Vagina (tissue), 2 donors: ENCODE data around the gene FGF14.

Source experiments
- CTCF ChIP-seq, 3 experiments: fragments of 450-650 bp in 2 of 3; fragments of 200-600 bp in 1 of 3; sonication (generic) in 1 of 3; IDR thresholded peaks; one replicate each; pipeline ENCODE4 v1.5.1; 2017 to 2019; ENCODE audit warnings: antibody characterized with exemption in 3 of 3, mild to moderate bottlenecking in 2 of 3, moderate library complexity in 2 of 3
- POLR2A ChIP-seq, 2 donors: fragments of 450-650 bp; IDR thresholded peaks; one replicate each; pipeline ENCODE4 v1.6.1; 2017; ENCODE audit warnings: antibody characterized with exemption in 2 of 2, mild to moderate bottlenecking in 2 of 2, moderate library complexity in 2 of 2

- TF ChIP-seq CTCF (IDR thresholded peaks at IDR 0.05) (no peak), POLR2A (IDR thresholded peaks at IDR 0.05) (no peak)
These were observed 509.6 kb downstream of the FGF14 start for GRCh38 chr13:101892296-101892695.
